ENCODE data around the gene EXD3. TPM values are rescaled to one million over a fixed set of nuclear protein-coding genes. Genes with fewer than 3 reads are reported as not detected.

The EXD3 gene
- total RNA-seq, 4 donors from 2014 or later: 2.8 to 16.8 (median 9.1) TPM

DNA sequence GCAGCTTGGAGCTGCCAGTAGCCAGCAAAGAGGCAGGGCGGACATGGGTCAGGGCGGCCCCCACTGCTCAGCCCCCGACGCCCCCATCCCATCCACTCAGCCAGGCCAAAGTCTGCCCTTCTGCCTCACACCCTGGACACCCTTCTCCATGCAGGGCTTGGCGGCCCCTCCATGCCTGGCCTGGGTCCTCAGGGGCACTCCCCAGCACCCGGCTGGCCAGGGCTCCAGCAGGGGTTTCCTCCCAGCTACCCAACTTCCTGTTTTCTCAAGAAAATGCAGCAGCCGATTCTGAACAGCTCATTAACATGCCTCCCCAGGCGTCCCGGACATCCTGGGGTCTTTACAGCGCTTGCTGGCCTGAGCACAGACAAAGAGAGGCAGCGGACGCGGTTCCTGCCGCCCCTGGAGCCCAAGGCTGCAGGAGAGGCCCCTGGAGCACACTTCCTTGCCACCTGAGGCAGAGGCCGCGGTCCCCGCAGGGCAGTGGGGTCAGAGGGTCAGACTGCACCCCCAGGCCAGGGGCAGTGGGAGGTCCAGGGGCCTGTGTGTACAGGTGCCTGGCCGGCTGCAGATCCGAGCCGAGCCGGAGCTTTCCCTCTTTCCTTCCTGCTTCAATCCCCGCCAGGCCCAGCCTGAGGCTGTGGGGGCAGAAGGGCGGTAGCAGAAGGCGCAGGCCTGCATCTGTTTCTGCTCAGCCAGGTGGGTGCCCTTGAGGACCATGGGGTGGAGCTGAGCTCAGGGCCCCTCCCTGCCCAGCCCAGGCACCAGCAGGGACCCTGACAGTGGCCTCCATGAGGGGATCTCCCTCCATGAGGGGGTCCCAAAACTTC, 102.2 kb downstream of the EXD3 start:
- no peak for DNase-seq
- WGBS, 2 donors: 38 to 50% methylated on average over 2 to 4 of the region's 24 CpGs
- peak overlapping the region in 3 of 4 donors; percentile 29 to 44 (median 39) for H3K27ac ChIP-seq
- no peaks in the 10 kb centered on the region for H3K36me3 ChIP-seq
- no peaks in the 10 kb centered on the region for H3K9me3 ChIP-seq
- H3K27me3 ChIP-seq: peaks cover 0 to 20% (median 0%) of the 10 kb centered on the region in 4 donors
- no peak for TF ChIP-seq POLR2A (IDR thresholded peaks at IDR 0.05)
- TF ChIP-seq, protein P1, sequence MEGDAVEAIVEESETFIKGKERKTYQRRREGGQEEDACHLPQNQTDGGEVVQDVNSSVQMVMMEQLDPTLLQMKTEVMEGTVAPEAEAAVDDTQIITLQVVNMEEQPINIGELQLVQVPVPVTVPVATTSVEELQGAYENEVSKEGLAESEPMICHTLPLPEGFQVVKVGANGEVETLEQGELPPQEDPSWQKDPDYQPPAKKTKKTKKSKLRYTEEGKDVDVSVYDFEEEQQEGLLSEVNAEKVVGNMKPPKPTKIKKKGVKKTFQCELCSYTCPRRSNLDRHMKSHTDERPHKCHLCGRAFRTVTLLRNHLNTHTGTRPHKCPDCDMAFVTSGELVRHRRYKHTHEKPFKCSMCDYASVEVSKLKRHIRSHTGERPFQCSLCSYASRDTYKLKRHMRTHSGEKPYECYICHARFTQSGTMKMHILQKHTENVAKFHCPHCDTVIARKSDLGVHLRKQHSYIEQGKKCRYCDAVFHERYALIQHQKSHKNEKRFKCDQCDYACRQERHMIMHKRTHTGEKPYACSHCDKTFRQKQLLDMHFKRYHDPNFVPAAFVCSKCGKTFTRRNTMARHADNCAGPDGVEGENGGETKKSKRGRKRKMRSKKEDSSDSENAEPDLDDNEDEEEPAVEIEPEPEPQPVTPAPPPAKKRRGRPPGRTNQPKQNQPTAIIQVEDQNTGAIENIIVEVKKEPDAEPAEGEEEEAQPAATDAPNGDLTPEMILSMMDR (IDR thresholded peaks at IDR 0.05): no peak
- H3K4me1 ChIP-seq: peaks cover 16 to 45% (median 19%) of the 10 kb centered on the region in 3 donors
- intact Hi-C loops (cut with DNase I): no loop called here
- H3K4me3 ChIP-seq: peak overlapping the region in 1 of 4 donors; percentile 30

DNA sequence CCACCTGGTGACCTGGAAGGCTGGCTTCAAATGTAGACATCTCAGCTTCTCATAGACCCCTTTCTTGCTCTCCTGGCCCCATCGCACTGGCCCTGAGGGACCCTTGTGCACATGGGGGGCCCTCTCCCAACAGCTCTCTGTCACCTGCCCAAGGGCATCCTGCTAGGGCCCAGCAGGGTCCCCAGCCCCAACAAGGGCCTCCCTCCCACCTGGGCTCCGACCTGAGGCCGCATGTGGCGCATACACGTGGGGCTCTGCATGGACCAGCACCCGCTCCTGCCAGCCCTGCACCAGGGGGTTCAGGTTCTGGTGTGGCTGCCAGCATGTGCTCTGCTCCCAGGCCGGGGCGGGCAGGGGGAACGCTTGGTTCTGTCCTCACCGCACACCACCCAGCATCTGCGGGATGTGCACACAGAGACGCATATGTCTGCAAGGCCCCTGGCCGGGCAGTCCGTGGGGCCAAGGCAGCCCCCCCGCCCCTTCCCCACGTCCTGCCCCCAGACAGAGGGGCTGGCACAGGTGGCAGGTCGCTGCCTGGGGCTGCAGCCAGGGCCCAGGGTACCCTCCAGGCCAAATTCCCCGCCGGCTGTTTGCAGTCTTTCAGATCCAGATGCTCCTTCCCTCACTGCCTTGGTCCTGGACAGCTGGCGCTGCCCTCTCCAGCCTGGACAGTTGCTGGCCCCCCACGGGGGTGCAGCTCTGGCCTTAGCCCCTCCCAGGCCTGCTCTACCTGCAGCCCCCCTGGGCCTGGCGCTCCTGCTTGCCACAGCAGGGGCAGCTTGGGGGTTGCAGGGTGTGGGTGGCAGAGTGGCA, 103.0 kb downstream of the EXD3 start:
- H3K36me3 ChIP-seq: no peaks in the 10 kb centered on the region
- no peak overlapping the region for H3K27ac ChIP-seq
- no peak for DNase-seq
- intact Hi-C loops (cut with DNase I): no loop called here
- 70% methylated on average over 3 of the region's 22 CpGs; no CpG with 5 or more reads in 1 of the 2 donors for WGBS, 2 donors
- H3K4me1 ChIP-seq: peaks cover 23 to 53% (median 27%) of the 10 kb centered on the region in 3 donors
- no peaks in the 10 kb centered on the region for H3K9me3 ChIP-seq
- peaks cover 0 to 28% (median 0%) of the 10 kb centered on the region in 4 donors for H3K27me3 ChIP-seq
- no peak overlapping the region for H3K4me3 ChIP-seq
- TF ChIP-seq, protein P1 (IDR thresholded peaks at IDR 0.05): no peak

DNA sequence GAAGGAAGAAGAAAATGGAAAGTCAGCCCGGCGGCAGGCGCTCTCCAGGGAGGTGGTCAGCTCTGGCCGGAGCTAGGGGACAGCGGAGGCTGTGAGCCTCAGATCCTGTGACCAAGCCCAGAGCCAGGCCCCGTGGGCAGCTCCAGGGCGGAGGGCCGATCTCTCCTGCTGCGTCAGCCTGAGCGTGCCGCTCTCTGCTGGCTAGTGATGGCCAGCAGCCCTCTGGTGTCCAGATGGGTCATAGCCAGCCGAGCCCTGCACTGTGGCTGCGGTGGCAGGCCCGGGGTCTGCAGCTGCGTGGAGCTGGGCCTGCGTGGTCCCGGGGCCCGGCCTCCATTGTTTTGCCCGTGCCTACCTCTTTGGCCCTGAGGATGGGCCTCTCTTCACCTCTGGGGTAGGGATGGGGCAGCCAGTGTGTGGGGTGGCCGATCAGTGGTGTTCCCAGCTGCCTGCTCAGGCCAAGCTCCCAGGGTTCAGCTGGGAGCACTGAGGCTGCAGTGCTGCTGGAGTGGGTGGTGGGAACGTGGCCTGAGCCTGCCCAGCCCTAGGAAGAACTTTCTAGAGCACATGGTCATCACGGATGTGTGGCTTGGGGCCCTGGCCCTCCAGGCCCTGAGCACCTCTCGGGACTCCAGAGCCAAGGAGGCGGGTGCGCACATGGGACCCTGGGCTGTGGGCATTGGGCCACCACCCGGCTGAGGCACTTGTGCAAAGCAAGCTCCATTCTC, 103.8 kb downstream of the EXD3 start:
- DNase-seq: no peak
- Histone ChIP-seq H3K36me3 (no peaks in the 10 kb centered on the region), H3K4me1 (peaks cover 30 to 61% (median 33%) of the 10 kb centered on the region in 3 donors), H3K9me3 (no peaks in the 10 kb centered on the region), H3K27me3 (peaks cover 0 to 29% (median 0%) of the 10 kb centered on the region in 4 donors), H3K27ac (peak overlapping the region in 3 of 4 donors; percentile 60 to 64 (median 64)), H3K4me3 (peak overlapping the region in 1 of 4 donors; percentile 11)
- TF ChIP-seq POLR2A (IDR thresholded peaks at IDR 0.05): no peak
- TF ChIP-seq, protein P1 (IDR thresholded peaks at IDR 0.05): peak in 2 of 6 experiments; percentile 13 to 35
- intact Hi-C loops (cut with DNase I): no loop called here
- 63 to 87% methylated on average over 6 to 10 of the region's 26 CpGs for WGBS, 2 donors

DNA sequence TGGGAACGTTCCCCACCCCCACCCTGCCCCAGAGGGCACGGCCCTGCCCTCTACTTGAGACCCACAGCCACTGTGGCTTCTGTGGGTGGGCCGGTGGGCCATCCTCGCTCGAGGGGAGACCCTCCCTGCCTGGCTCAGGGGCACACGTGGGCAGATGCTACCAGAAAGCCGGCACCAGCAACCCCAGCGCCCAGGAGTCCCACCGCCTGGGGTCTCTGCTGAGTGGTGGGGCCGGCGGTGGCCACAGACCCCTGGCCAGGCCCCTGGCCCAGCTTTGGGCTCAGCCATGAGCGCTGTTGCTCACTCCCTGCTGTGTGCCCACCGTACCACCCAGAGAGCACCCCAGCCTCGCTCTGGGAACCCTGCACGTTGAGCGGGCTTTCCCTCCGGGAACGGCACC, 104.4 kb downstream of the EXD3 start:
- Histone ChIP-seq H3K36me3 (no peaks in the 10 kb centered on the region), H3K27me3 (peaks cover 0 to 29% (median 0%) of the 10 kb centered on the region in 4 donors), H3K4me1 (peaks cover 33 to 66% (median 39%) of the 10 kb centered on the region in 3 donors), H3K9me3 (no peaks in the 10 kb centered on the region), H3K27ac (peak overlapping the region in 3 of 4 donors; percentile 60 to 64 (median 64)), H3K4me3 (peak overlapping the region in 1 of 4 donors; percentile 11)
- no peak for DNase-seq
- intact Hi-C loops (cut with DNase I): no loop called here
- TF ChIP-seq, protein P1 (IDR thresholded peaks at IDR 0.05): no peak
- TF ChIP-seq POLR2A (IDR thresholded peaks at IDR 0.05): no peak
- WGBS, 2 donors: 58% methylated on average over 4 of the region's 18 CpGs; no CpG with 5 or more reads in 1 of the 2 donors
